ENCODE data around the gene MMP23B. TPM values are rescaled to one million over a fixed set of nuclear protein-coding genes. Genes with fewer than 3 reads are reported as not detected.
A peak's percentile ranks its signal among the peaks of the same experiment; 100 is the strongest.

Gene MMP23B
- total RNA-seq, 1 donor from 2014 or later: 4.7 TPM

- H3K4me2 ChIP-seq: no peak overlapping the region
- no peak overlapping the region for H3K9ac ChIP-seq
- Mint-ChIP-seq H3K4me3 (no peak overlapping the region), H3K27me3 (ENCODE audit: insufficient read depth, low read depth) (peaks cover 2% of the 10 kb centered on the region), H3K4me1 (peaks cover 17% of the 10 kb centered on the region), H3K36me3 (peaks cover 6% of the 10 kb centered on the region), H3K27ac (no peak overlapping the region), H3K9me3 (no peaks in the 10 kb centered on the region)
- H3K27me3 ChIP-seq: no peaks in the 10 kb centered on the region
- H3K27ac ChIP-seq: no peak overlapping the region
- H3K4me3 ChIP-seq: no peak overlapping the region
- no peak for TF ChIP-seq EZH2phosphoT487 (IDR thresholded peaks at IDR 0.05)
- TF ChIP-seq EZH2 (IDR thresholded peaks at IDR 0.05): no peak
- no peak for TF ChIP-seq CTCF (IDR thresholded peaks at IDR 0.05)
- H3F3A ChIP-seq (ENCODE audit: low read depth): no peaks in the 10 kb centered on the region
- no peak overlapping the region for H2AFZ ChIP-seq (replicated peaks)
- no peaks in the 10 kb centered on the region for H3K9me3 ChIP-seq (ENCODE audit: low read depth)
- H3K36me3 ChIP-seq: no peaks in the 10 kb centered on the region
- no peaks in the 10 kb centered on the region for H3K4me1 ChIP-seq
- DNase-seq (ENCODE audit: low spot score): no peak
- peaks cover 71% of the 10 kb centered on the region for H4K20me1 ChIP-seq (ENCODE audit: low read depth)
- peaks cover 82% of the 10 kb centered on the region for H3K79me2 ChIP-seq (ENCODE audit: low read depth)
Measured at GRCh38 chr1:1680912-1681273, 48.9 kb downstream of the MMP23B start.

- TF ChIP-seq EZH2 (IDR thresholded peaks at IDR 0.05): no peak
- no peak for TF ChIP-seq CTCF (IDR thresholded peaks at IDR 0.05)
- TF ChIP-seq EZH2phosphoT487 (IDR thresholded peaks at IDR 0.05): no peak
- H3F3A ChIP-seq (ENCODE audit: low read depth): peaks cover 3% of the 10 kb centered on the region
- H3K4me1 ChIP-seq: no peaks in the 10 kb centered on the region
- no peaks in the 10 kb centered on the region for H3K36me3 ChIP-seq
- no peak overlapping the region for H3K4me2 ChIP-seq
- H3K27ac ChIP-seq: no peak overlapping the region
- Mint-ChIP-seq H3K9me3 (peaks cover 2% of the 10 kb centered on the region), H3K4me3 (no peak overlapping the region), H3K4me1 (peaks cover 17% of the 10 kb centered on the region), H3K36me3 (peaks cover 10% of the 10 kb centered on the region), H3K27ac (peak overlapping the region; percentile 60), H3K27me3 (ENCODE audit: insufficient read depth, low read depth) (peaks cover 4% of the 10 kb centered on the region)
- no peak overlapping the region for H2AFZ ChIP-seq (replicated peaks)
- peaks cover 98% of the 10 kb centered on the region for H3K79me2 ChIP-seq (ENCODE audit: low read depth)
- H3K9me3 ChIP-seq (ENCODE audit: low read depth): no peaks in the 10 kb centered on the region
- DNase-seq (ENCODE audit: low spot score): peak; percentile 16
- H3K27me3 ChIP-seq: no peaks in the 10 kb centered on the region
- H4K20me1 ChIP-seq (ENCODE audit: low read depth): peaks cover 77% of the 10 kb centered on the region
- H3K9ac ChIP-seq: no peak overlapping the region
- H3K4me3 ChIP-seq: no peak overlapping the region
Measured at GRCh38 chr1:1683104-1683905, 51.3 kb downstream of the MMP23B start.

Other genes starting within 250 kb of the MMP23B start
- 143 and 198 TPM in 2 replicates for gene CCNL2, start 232.8 kb upstream of the MMP23B start, total RNA-seq (ENCODE audit: low replicate concordance)
- 89.0 and 96.1 TPM in 2 replicates for gene MRPL20, start 224.9 kb upstream of the MMP23B start, total RNA-seq (ENCODE audit: low replicate concordance)
- gene ANKRD65, start 210.9 kb upstream of the MMP23B start, total RNA-seq (ENCODE audit: low replicate concordance): 0.15 and 1.7 TPM in 2 replicates
- gene VWA1, start 196.5 kb upstream of the MMP23B start, total RNA-seq (ENCODE audit: low replicate concordance): 2.4 and 7.0 TPM in 2 replicates
- not detected in 2 replicates for gene ATAD3C, start 182.5 kb upstream of the MMP23B start, total RNA-seq (ENCODE audit: low replicate concordance)
- 9.3 and 21.1 TPM in 2 replicates for gene ATAD3B, start 160.4 kb upstream of the MMP23B start, total RNA-seq (ENCODE audit: low replicate concordance)
- 7.8 and 25.1 TPM in 2 replicates for gene ATAD3A, start 120.0 kb upstream of the MMP23B start, total RNA-seq (ENCODE audit: low replicate concordance)
- 8.0 and 13.3 TPM in 2 replicates for gene TMEM240, start 91.5 kb upstream of the MMP23B start, total RNA-seq (ENCODE audit: low replicate concordance)
- 82.5 and 94.1 TPM in 2 replicates for gene SSU72, start 57.3 kb upstream of the MMP23B start, total RNA-seq (ENCODE audit: low replicate concordance)
- 2.5 and 7.8 TPM in 2 replicates for gene FNDC10, start 32.0 kb upstream of the MMP23B start, total RNA-seq (ENCODE audit: low replicate concordance)
- gene MIB2, start 16.7 kb upstream of the MMP23B start, total RNA-seq (ENCODE audit: low replicate concordance): 7.5 and 71.6 TPM in 2 replicates
- 12.6 and 16.9 TPM in 2 replicates for gene CDK11B, start 26.8 kb downstream of the MMP23B start, total RNA-seq (ENCODE audit: low replicate concordance)
- 49.4 and 71.6 TPM in 2 replicates for gene SLC35E2B, start 60.6 kb downstream of the MMP23B start, total RNA-seq (ENCODE audit: low replicate concordance)
- gene CDK11A, start 92.2 kb downstream of the MMP23B start, total RNA-seq (ENCODE audit: low replicate concordance): 6.6 and 16.6 TPM in 2 replicates
- gene NADK, start 146.3 kb downstream of the MMP23B start, total RNA-seq (ENCODE audit: low replicate concordance): 37.8 and 56.9 TPM in 2 replicates